ENCODE results near the gene NEDD4L.
A peak's percentile ranks its signal among the peaks of the same experiment; 100 is the strongest.

NEDD4L gene

DNA sequence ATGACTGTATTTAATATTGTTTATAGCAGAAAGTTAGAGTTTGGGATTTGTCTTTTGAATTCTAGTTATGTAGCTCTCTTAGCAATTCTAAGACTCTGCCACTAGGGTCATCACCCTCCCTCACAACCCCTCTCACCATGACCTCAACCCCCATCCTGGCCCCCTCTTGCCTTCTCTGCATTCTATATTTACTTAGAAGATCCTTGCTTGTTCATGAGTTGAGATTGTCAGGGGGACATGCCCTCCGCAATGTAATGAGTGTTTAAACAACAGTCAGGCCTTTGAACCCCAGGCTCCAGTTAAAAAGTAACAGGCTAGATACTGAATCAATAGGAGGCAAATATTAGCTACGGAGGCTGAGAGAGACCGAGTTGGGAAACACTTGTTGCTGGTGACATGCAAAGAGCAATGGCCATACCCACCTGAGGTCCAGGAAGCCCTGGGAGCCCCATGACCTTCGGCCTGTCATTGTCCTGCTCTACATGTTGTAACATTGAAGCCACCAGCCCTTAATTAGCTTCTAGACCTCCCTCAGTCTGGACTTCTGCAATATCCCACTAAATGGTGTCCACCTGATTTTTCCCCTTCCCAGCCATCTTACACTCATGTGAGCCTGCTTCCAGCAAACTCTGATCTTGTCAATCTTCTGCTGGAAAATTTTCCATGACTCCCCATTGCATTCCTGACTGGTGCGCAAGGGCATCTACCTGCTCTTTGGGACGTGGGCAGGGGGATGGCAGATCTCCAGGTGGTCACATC is 363.8 kb downstream of the NEDD4L start:
- no peak for DNase-seq (ENCODE audit: low read depth)
- H3K4me3 ChIP-seq (ENCODE audit: low read depth, low read length), result no peak overlapping the region

DNA sequence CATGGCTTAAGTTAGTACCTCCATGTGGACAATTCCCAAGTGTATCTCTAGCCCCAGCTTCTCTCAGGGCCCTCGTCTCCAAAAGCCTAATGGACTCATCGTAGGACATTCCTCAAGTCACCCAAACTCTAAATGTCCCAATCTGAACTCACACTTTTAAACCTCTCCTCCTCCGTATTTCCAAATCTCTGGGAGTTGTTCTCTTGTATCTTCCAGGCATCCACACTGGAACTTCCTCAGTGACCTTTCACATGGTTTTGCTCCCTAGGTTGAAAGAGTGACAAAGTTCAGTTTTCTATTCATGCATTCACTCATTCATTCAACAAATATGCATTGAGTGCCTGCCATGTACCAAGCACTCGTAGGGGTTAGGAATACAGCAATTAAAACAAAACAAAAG is 364.6 kb downstream of the NEDD4L start:
- DNase-seq (ENCODE audit: low read depth), result no peak
- H3K4me3 ChIP-seq (ENCODE audit: low read depth, low read length), result no peak overlapping the region

DNA sequence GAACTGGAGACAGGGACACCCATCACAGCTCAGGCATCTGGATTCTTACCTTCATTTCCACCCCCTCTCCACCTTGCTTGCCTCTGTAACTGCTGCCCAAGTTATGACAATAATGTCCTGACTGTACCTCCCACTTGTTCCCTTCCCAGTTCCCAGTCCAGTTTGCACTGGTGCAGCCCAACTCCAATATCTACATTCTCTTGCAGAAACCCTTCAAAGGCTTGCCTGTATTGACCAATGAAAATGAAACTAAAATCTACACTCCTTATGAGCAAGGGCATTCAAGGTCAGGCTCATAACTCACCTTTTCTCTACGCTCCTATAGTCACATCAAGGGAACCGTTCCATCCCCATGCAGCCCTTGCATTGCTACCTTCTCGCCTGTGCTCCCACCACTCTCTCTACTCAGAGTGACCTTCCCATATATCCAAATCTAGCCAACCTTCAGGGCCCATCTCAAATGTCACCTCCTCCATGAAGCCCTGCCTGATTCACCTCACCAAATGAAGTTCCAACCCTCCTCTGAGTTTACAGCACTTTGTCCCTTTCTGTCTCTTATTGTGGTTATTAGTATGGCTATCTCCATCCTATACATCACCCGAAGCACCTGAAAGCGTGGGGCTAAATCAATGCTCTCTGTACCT is 365.9 kb downstream of the NEDD4L start:
- no peak for DNase-seq (ENCODE audit: low read depth)
- H3K4me3 ChIP-seq (ENCODE audit: low read depth, low read length), result no peak overlapping the region

DNA sequence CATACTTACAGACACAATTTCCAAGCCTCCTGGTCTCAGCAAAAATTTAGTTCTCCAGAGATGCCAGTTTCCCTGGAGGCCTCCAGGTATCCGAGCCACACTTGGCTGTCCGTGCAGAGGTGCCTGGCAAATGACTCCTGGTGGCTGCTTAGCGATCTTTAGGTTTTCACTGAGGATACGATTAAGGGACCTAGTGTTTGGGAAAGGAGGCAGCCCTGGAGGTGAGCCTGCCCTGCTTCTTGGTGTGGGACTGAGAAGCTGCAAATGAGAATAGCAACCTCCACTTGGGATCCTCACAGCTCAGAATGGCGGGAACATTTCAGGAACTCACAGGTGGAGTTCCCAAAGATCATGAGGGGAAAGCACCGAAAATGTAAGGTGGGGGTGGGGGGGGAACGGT is 367.3 kb downstream of the NEDD4L start:
- no peak overlapping the region for H3K4me3 ChIP-seq (ENCODE audit: low read depth, low read length)
- DNase-seq (ENCODE audit: low read depth), result no peak

DNA sequence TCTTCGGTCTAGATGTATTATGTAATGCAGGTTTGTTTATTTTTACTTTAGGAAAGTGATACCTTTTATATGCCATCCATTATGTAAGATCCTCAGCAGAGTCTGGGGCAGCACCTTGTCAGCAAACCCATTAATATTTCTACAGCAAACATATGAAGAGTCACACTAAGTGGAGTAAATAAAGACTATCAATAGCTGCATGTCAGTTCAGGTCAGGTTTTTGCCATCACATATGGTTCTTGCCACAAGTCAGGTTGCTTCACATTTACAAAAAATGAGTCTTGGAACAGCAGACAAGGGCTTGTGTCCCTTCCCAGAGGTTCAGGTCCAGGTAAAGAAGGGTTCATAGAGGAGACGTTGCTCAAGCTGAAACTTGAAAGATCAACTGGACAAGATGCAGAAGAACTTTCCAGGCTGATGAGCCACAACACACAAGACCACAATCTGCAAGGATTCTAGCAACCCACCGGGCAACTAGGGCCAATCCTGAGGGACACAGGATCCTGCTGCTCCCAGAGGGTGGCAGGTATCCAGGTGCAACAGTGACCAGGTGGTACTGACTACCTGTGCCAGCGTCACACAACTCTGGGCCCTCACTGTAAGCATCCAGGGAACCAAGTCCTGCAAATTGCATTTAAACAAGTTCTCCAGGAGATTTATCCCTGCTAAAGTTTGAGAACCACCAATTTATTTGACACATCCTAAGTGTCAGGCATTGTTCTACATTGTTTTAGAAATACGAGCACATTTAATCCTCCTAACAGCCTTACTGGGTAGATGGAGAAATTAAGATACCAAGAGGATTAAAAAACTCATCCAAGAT is 369.0 kb downstream of the NEDD4L start:
- H3K4me3 ChIP-seq (ENCODE audit: low read depth, low read length), result no peak overlapping the region
- DNase-seq (ENCODE audit: low read depth), result no peak

DNA sequence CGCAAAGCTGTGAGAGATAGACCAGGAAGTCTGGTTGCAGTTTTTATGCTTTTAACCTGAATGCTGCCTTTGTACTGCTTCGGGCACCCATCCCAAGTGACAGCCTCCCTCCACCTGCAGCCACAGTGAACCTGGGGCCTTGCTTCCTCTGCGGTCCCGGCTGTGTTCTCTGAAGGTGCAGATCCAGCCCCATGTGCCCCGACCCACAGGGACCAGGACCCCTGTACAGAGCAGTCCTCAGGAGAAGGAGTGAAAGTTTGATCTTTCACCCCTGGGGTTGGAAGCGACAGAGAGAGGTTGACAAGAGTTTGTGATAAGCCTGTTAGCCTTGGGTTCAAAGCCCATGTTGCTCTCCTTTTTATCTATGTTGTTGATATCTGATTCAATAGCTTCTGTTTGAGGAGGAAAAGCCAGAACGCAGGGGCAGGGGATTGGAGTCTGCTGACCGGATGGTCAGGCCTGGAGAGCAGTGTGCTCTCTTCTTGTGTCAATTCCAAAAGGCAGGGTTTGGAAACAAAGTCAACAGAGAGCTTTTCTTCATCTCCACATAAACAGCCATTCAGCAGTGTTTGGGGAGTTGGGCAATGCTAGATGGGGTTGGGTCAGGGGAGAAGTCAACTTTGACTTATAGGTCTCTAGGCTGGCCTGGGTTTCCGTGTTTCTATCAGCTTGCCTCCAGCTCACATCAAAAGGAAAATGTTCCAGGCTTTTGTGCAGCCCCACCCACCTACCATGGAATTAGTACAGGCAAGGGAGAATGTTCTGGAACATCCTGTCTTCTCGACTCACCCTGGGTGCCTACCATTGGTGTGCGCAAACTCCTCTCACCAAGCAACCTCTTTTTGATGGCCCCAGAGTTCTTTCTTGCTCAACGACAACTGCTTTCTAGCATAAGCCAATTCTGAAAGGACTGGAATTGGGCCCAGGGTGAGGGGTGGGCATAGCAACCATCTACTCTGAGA is 369.9 kb downstream of the NEDD4L start:
- H3K4me3 ChIP-seq (ENCODE audit: low read depth, low read length), result no peak overlapping the region
- DNase-seq (ENCODE audit: low read depth), result no peak

DNA sequence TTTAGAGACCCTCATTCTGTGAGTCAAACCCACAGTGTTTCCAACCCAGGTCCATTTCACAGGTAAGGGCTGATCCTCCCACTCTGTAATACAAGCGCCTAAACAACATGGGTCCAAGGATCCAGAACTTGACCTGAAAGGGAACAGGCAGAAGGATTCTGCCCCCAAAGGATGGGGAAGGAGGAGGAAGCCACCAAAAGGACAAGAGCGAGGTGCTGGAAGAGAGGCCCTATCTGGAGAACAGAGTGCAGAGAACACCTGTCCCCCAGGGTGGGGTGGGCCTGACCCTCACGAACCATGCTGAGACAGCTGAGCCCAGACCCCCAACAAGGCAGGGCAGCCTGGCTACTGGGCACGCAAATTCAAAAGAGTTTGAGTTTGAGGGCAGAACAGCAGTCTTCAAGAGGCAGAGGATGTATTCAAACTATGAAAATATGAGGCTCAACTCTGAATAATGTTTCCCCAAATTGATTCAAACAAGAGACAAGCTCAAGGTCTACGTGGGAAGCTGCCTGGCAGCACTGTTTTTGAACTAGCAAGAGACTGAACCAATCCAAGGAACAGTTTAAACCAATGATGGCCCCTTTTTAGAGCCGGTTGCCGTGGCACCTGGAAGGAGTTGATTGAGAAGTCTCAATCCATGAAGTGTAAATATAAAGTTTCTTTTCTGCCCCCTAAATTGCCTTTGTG is 372.1 kb downstream of the NEDD4L start:
- no peak overlapping the region for H3K4me3 ChIP-seq (ENCODE audit: low read depth, low read length)

DNA sequence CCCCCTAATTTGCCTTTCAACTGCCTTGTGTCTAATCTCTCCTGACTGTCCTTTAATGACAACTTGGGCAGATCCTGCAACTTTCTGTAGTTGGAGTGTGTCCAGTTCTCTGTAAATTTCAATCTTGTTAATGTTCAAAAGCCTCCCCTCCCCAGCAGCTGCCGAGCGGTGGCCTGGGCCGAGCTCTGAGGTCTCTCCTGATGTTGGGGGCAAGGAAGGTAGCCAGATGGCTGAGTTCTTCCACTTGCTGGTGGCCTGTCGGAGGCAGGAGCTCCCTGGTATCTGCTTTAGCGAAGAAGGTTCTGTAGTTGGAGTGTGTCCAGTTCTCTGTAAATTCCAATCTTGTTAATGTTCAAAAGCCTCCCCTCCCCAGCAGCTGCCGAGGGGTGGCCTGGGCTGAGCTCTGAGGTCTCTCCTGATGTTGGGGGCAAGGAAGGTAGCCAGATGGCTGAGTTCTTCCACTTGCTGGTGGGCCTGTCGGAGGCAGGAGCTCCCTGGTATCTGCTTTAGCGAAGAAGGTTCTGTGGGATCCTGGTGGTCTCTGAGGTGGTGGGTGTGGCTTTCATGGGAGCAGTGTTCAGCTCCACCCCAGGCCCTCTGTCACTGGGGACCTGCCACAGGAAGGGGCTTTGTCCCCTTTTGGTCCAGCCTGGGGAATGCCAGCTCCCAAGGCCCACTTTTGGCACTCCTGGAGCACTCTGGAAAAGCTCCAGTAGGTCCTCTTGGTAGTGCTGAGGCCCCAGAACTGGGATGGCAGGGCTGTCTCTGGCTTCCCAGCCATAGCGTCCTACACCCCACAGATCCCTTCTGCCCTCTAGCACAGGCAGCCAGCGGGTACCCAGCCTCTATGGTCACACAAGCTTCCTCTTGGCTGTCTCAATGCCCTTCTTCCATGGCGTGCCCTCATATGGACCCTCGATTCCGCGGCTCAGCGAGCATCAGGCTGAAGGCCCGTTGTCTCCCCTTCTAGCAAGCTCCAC is 373.0 kb downstream of the NEDD4L start:
- peak; percentile 63 for DNase-seq (ENCODE audit: low read depth)
- no peak overlapping the region for H3K4me3 ChIP-seq (ENCODE audit: low read depth, low read length)

More for the DNA sequence above, 372.1 kb downstream of the NEDD4L start:
- DNase-seq (ENCODE audit: low read depth), result no peak

DNA sequence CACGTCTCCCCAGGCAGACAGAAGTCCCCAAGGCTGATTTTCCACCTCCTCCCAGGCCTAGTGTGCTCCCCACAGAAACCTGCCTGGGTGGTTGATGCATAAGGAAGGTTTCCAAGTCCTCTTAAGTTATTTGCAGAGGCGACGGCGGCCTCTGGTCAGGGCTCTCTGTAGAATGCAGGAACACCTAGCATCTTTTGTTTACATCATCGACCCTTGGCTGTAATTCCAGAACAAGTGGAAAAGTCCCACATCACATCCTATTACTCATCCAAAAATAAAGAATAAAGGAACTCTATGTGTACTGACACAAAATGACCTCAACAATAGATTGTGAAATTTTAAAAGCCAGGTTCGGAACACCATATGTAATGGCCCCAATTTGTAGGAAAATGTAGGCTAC is 373.7 kb downstream of the NEDD4L start:
- DNase-seq (ENCODE audit: low read depth), result peak; percentile 63
- H3K4me3 ChIP-seq (ENCODE audit: low read depth, low read length), result no peak overlapping the region

DNA sequence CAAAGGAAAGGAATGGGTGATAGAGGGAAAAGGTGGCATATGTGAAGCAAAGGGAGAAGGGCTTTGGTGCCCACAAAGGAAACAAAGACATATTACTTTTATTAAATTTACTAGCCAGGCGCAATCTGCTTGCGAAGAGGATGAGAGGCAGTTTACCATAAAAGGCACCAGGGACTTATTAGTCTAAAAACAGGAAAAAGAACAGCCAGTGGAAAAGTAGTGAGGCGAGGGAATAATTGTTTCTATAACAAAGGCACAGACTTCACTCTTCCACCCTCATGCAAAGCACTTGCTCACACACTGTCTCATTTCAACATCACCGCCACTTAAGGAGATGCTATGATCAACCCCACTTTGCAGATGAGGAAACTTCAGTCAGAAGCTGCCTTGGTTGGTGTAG is 374.3 kb downstream of the NEDD4L start:
- H3K4me3 ChIP-seq (ENCODE audit: low read depth, low read length), result no peak overlapping the region
- DNase-seq (ENCODE audit: low read depth), result no peak

DNA sequence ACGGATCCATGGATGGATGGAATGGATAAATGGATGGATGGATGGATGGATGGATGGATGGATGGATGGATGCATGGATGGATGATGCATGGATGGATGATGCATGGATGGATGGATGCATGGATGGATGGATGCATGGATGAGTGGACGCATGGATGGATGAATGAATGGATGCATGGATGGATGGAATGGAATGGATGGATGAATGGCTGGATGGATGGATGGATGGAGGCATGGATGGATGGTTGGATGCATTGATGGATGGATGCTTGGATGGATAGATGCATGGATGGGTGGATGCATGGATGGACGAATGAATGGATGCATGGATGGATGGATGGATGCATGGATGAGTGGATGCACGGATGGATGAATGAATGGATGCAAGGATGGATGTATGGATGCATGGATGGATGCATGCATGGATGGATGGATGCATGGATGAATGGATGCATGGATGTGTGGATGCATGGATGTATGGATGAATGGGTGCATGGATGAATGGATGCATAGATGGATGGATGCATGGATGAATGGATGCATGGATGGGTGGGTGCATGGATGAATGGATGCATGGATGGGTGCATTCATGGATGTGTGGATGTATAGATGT is 375.7 kb downstream of the NEDD4L start:
- H3K4me3 ChIP-seq (ENCODE audit: low read depth, low read length), result no peak overlapping the region
- no peak for DNase-seq (ENCODE audit: low read depth)

DNA sequence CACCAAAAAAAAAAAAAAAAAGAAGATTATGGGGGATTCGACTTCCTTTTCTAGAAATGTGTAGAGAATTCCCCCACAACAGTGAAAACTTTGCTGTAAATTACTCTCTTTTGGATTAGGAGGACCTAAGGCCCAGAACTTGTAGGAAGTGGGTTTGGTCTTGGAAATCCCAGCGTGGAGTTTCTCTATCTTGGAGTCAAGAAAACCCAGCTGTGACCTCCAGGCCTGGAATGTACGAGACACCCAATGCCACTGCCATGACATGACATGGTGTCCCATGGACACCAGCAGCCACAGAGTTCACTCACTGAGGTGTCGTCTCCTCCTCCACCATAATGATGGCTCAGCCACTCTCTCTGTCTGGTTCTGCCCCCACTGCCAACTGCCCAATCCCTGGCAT is 382.6 kb downstream of the NEDD4L start:
- DNase-seq (ENCODE audit: low read depth), result no peak
- H3K4me3 ChIP-seq (ENCODE audit: low read depth, low read length), result no peak overlapping the region

DNA sequence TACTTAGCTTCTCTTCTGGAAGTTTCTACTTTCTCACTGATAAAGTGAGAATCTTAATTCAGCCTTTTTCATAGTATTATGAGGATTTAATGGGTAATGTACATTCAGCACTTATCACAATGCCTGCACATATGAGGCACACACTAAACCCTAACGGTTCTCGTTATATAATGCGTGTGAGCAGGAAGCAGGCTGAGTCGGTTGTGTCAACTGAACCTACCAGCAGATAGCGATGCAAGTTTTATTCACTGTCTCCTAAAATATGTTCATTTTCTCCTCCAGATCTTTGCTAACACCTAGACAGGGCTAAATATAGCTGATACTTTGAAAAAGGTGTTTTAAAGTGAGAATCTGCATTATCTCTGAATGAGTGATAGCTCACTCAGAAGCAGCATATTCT is 383.3 kb downstream of the NEDD4L start:
- no peak overlapping the region for H3K4me3 ChIP-seq (ENCODE audit: low read depth, low read length)
- no peak for DNase-seq (ENCODE audit: low read depth)

DNA sequence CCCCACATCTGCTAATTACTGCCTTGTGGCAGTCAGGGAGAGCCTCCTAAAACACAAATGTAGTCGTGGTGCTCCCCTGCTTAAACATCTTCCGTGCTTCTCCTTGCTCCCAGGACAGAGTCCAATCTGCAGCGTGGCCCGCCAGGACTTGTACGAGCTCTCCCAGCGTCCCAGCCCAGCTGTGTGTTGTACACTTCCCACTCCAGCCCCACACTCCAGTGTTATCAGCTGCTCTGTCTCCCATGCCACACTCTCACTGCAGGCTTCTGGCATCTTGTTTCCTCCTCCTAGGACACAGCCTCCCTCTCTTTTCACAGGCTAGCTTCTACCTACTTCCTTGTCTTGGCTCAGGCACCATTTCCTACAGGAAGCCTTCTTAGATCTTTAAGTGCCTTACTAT is 385.4 kb downstream of the NEDD4L start:
- H3K4me3 ChIP-seq (ENCODE audit: low read depth, low read length), result no peak overlapping the region
- DNase-seq (ENCODE audit: low read depth), result no peak

DNA sequence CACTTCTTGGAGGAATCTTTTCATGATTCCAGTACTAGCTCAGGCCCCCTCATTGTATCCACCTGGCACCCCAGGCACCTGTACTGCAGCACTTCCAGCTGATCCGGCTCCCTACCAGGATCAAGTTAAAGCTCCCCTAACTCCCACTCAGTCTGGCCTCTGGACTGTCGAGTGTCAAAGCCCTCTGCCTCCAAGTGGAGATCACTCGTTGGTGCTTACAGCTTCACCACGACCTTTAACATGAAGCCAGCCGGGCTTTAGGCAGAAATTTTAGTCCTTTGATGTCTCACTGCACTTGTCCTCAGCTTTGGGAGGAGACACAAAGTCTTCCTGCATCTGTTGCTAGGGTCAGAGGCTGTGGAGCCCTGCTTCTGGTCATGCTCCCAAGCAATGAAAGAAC is 387.2 kb downstream of the NEDD4L start:
- no peak for DNase-seq (ENCODE audit: low read depth)
- H3K4me3 ChIP-seq (ENCODE audit: low read depth, low read length), result no peak overlapping the region

DNA sequence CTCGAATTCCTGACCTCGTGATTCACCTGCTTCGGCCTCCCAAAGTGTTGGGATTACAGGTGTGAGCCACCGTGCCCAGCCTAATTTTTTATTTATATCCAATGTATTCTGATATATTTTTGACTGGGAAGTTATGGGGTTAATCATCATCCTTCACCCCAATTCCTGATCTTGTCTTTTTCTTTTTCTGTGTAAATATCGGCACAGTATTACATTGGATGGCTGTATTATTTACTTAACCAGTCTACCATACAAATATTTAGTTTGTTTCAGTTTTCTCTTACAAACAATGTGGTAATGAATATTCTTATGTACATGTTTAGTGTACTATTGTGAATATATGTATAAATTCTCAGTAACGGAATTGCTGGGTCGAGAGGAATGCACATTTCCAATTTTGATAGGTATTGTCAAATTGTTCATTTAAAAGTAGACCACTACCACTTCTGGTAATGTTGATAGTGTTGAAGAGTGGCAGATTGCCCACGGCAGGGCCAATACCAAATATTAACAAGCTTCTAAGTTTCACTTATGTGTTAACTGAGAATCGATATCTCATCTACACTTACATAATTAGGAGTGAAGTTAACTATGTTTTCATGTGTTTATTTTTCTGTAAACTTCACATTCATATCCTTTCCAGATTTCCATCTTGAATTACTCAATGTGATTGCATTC is 388.2 kb downstream of the NEDD4L start:
- H3K4me3 ChIP-seq (ENCODE audit: low read depth, low read length), result no peak overlapping the region
- no peak for DNase-seq (ENCODE audit: low read depth)
